AG04449 (cell line): Measurements from ENCODE around the gene CDON.

ENCODE experiments used
- CTCF ChIA-PET: fragments of 350-600 bp; formaldehyde crosslinking; extraction: SDS; loops from one replicate; lab custom pipeline; 2021; ENCODE audit warnings: antibody characterized with exemption; lab: Yijun Ruan, JAX
- POLR2A ChIA-PET: fragments of 400-600, 350-600 bp; formaldehyde crosslinking; extraction: SDS; loops from one replicate; lab custom pipeline; 2020; ENCODE audit warnings: antibody characterized with exemption, inconsistent platforms; lab: Yijun Ruan, JAX
- DNase-seq: peaks from one replicate; pipeline ENCODE4 v3.0.0-alpha.2; 2010; ENCODE audit warnings: low read depth, low spot score
- H3K4me3 ChIP-seq: 2 replicates; pipeline ENCODE4 v1.5.1; 2011; ENCODE audit warnings: low read depth, mild to moderate bottlenecking, control low read depth, low read length
- TF ChIP-seq, protein P1 (sequence below): IDR thresholded peaks from one replicate; pipeline ENCODE4 v1.5.1; 2011; ENCODE audit warnings: mild to moderate bottlenecking, moderate library complexity, low read length, control low read depth, inconsistent platforms; ENCODE audit not compliant: insufficient read depth; ENCODE audit errors: missing control alignments

The CDON gene

DNA sequence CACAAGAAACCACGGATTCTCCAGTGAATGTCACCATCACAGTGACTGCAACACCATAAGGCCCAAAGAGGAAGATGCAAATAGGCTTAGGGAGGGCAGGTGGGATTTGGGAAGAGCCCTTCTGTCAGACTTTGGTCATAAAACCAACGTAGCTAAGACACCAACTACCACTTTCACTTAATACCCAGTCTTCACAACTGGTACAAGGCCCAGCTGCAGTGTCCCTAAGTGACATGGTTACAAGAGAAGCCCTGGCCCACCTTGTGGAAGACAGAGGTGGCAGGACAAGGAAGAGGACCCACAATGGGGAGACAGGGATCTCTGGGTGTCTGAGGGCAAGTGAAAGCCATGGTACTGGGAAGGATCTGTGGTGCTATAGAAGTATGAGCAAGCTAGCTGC, 106.8 kb downstream of the CDON start:
- no peak overlapping the region for H3K4me3 ChIP-seq
- no peak for DNase-seq
- TF ChIP-seq, protein P1, sequence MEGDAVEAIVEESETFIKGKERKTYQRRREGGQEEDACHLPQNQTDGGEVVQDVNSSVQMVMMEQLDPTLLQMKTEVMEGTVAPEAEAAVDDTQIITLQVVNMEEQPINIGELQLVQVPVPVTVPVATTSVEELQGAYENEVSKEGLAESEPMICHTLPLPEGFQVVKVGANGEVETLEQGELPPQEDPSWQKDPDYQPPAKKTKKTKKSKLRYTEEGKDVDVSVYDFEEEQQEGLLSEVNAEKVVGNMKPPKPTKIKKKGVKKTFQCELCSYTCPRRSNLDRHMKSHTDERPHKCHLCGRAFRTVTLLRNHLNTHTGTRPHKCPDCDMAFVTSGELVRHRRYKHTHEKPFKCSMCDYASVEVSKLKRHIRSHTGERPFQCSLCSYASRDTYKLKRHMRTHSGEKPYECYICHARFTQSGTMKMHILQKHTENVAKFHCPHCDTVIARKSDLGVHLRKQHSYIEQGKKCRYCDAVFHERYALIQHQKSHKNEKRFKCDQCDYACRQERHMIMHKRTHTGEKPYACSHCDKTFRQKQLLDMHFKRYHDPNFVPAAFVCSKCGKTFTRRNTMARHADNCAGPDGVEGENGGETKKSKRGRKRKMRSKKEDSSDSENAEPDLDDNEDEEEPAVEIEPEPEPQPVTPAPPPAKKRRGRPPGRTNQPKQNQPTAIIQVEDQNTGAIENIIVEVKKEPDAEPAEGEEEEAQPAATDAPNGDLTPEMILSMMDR: no peak
- ChIA-PET CTCF (no interaction called here), POLR2A (no interaction called here)

DNA sequence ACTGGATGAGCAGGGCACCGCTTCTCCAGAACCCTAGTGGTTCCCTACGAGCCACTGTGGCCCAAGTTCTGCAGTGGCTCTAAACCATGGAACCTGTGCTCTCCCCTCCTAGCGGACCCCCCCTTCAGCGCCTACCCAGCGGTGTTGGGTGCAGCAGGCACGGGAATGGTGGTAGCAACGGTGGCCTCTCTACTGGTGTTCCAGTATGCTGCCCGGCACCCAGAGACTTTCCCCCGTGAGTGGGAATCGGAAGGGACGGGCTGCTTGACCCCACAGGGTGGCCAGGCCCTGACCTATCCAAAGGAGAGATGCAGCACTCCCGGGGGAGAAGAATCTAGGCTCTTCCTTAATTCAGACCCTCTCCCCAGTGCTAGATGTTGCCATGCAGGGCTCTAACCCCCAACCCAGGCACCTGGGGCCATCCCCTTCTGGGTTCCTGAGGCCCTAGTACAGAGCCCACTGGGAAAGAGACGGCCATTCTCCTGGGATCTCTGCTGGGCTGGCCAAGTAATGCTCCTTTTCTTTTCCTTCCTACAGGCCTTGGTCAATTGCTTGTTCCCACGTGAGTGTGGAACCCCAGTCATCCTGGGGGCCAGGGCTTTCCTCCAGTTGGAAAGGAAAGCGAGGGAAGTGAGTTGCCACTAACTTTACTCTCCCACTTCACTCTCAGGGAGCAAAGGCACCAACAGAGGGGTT, 107.6 kb downstream of the CDON start:
- H3K4me3 ChIP-seq: no peak overlapping the region
- ChIA-PET CTCF (no interaction called here), POLR2A (no interaction called here)
- TF ChIP-seq, protein P1: no peak
- no peak for DNase-seq

DNA sequence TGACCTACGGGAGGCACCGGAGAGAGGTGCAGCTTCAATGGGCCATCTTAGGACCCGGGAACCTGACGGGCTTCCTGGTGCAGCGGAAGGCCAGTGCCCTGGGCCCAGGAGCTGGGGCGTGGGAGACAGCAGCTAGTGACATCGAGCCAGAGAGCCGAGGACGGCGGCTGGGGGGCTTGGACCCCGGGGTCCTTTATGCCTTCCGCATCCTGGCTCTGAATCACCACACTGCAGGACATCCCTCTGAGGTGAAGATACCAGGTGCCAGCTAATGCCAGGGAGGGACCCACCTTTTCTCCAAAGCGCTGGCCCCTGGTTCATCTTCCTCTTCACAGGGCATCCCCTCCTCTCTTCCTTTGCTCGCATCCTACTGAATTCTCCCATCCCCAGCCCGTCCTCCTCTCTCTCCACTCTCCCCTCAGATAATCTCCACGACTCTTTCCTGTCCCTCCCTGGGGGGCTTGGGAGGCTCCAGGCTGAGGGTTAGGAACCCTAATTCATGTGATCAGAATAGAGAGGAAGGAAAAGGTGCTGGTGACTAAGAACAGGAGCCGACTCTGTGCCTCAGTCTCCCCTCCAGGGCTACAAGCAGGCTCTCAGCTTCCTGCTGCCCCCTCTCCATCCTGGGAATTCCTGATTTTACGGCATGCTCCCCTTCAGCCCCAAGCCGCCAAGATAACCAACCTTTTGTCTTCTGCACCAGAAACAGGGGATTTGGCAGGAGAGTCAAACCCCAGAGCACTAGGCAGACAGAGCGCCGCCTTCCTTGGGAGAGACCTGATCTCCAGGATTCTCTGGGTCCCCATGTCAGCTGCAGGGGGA, 108.3 kb downstream of the CDON start:
- ChIA-PET CTCF (interaction anchor here (1.2 kb wide), 1 partner anchor 12 kb away, joined by 3 read pairs; no protein-coding TSS in a partner anchor), POLR2A (no interaction called here)
- no peak for DNase-seq
- H3K4me3 ChIP-seq: no peak overlapping the region
- TF ChIP-seq, protein P1: no peak

DNA sequence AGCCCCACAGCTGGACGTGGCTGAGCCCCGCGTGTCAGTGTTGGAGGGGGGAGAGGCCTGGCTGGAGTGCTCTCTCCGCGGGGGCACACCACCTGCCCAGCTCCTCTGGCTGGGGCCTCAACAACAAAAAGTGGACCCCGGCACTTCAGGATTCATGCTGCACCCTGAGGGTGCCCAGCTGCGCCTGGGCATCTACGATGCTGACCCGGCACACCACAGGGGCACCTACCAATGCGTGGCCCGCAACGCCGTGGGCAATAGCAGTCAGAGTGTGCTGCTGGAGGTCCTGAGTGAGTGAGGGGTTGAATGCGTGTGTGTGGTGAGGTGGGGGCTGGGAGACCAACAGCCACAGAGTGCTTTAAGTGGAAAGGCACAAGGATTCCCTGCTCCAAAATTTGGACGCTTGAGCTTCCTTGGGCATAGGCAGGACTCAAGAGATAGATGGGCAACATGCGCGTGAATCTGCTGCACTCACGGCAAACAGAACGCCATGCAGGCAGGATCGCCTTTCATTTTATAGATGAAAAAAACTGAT, 109.2 kb downstream of the CDON start:
- DNase-seq: no peak
- CTCF ChIA-PET: interaction anchor here (1.2 kb wide), 1 partner anchor 11 kb away, joined by 3 read pairs; no protein-coding TSS in a partner anchor
- POLR2A ChIA-PET: no interaction called here
- H3K4me3 ChIP-seq: no peak overlapping the region
- TF ChIP-seq, protein P1: no peak

DNA sequence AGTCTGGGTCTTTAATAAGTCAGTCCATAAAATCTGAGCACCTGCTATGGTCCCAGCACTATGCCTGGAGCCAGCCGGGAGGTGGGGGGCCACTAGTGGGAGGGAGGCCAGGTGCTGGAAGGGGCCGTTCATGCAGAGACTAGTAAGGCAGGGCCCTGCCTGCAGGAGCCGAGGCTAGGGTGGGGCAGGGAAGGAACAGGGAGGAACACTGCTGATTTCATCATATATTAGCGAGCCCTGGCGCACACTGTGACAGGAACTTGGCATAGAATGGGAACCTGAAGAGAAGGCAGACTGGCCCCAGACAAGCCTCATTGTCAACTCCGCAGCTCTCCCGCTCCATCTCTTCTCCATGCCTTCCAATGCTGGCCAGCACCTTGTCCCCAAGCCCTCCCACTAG, 109.7 kb downstream of the CDON start:
- POLR2A ChIA-PET: no interaction called here
- H3K4me3 ChIP-seq: no peak overlapping the region
- TF ChIP-seq, protein P1: no peak
- CTCF ChIA-PET: no interaction called here
- DNase-seq: no peak

DNA sequence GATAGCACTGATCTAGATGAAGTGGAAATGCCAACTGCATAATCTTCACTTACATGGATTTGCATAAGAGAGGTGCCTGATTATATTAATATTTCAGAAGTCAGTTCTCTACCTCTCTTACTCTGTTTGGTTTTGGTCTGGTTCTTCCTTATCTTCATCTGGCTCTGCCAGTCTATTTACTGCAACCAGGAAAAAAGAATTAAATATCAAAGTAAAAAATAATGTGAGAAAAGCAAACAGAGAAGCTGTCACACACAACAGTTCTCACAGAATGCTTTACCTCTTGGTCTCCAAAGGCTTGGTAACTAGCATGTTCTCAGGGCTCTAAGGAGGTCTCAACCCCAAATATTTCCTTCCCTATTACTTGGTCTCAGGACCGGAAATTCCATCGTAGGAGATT, 110.1 kb downstream of the CDON start:
- ChIA-PET CTCF (no interaction called here), POLR2A (no interaction called here)
- TF ChIP-seq, protein P1: no peak
- H3K4me3 ChIP-seq: no peak overlapping the region
- no peak for DNase-seq
